ENCODE measurements around the gene PKDREJ.
A peak's percentile ranks its signal among the peaks of the same experiment; 100 is the strongest.

PKDREJ gene

GRCh38 chr22:46280999-46281623 is 18.0 kb upstream of the PKDREJ start:
- H3K27ac Mint-ChIP-seq, result peak overlapping the region; percentile 94 to 96
- H3K4me1 Mint-ChIP-seq (ENCODE audit: low read depth in 2 of 2), result peaks cover 43 to 59% of the 10 kb centered on the region in 2 donors
- H3K4me3 Mint-ChIP-seq, result peak overlapping the region; percentile 79 to 82
- DNase-seq, result peak; percentile 61 to 65 (median 63)
- H3K9me3 Mint-ChIP-seq, result no peaks in the 10 kb centered on the region
- H3K36me3 Mint-ChIP-seq (ENCODE audit: insufficient read depth), result peaks cover 42% of the 10 kb centered on the region
- H3K27me3 Mint-ChIP-seq, result no peaks in the 10 kb centered on the region
- ATAC-seq (replicated peaks), result peak; percentile 97

DNA sequence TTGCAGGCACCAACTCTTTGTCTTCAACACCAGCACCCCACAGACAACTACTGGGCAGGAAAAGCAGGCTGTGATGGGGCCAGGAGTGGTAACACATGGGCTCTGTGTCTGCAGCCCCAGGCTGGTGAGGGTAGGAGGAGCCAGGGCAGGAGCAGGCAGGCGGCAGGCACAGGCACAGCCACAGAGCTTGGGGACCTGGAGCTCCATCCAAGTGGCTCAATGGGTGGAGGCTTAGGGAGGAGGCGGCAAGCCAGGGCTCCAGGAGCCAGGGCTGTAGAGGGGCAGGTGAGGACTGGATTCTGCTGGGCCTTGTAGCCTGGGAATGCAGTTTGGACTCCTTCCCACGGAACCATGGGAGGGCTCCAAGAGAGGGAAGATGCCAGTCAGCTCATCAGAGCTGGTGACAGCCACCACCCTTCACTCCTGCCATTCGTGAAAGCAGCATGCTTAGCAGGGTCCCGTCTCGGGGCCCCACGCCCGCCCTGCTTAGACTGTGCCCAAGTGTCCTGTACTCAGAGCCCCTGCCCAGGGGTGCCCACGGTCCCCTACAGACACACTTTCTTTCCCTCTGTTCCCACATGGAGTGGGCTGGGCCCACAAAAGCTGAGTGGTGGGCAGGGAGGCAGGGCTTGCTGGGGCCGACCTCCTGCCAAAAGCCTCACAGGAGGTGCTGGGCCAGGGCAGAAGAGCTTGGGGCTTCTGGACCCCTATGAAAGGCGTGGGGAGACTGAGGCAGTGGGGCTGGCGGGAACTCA is 17.1 kb upstream of the PKDREJ start:
- H3K4me1 Mint-ChIP-seq (ENCODE audit: low read depth in 2 of 2), result peaks cover 49 to 68% of the 10 kb centered on the region in 2 donors
- H3K9me3 Mint-ChIP-seq, result no peaks in the 10 kb centered on the region
- peak overlapping the region; percentile 94 to 96 for H3K27ac Mint-ChIP-seq
- no peak for ATAC-seq (replicated peaks)
- H3K27me3 Mint-ChIP-seq, result no peaks in the 10 kb centered on the region
- H3K4me3 Mint-ChIP-seq, result peak overlapping the region; percentile 79 to 82
- no peak for DNase-seq
- peaks cover 36% of the 10 kb centered on the region for H3K36me3 Mint-ChIP-seq (ENCODE audit: insufficient read depth)

- H3K27ac Mint-ChIP-seq, result peak overlapping the region; percentile 94 to 96
- H3K9me3 Mint-ChIP-seq, result no peaks in the 10 kb centered on the region
- H3K27me3 Mint-ChIP-seq, result no peaks in the 10 kb centered on the region
Measured at GRCh38 chr22:46278656-46279645, 15.8 kb upstream of the PKDREJ start.

GRCh38 chr22:46276563-46276962 is 13.4 kb upstream of the PKDREJ start:
- Mint-ChIP-seq H3K27ac (peak overlapping the region in 1 of 2 donors; percentile 47), H3K4me1 (ENCODE audit: low read depth in 2 of 2) (peaks cover 42 to 54% of the 10 kb centered on the region in 2 donors), H3K9me3 (no peaks in the 10 kb centered on the region), H3K36me3 (ENCODE audit: insufficient read depth) (peaks cover 34% of the 10 kb centered on the region), H3K4me3 (peak overlapping the region; percentile 61 to 73), H3K27me3 (no peaks in the 10 kb centered on the region)
- DNase-seq (no peak), ATAC-seq (replicated peaks) (no peak)

More at GRCh38 chr22:46278656-46279645, 15.8 kb upstream of the PKDREJ start:
- DNase-seq (no peak), ATAC-seq (replicated peaks) (no peak)
- H3K36me3 Mint-ChIP-seq (ENCODE audit: insufficient read depth), result peaks cover 28% of the 10 kb centered on the region
- peak overlapping the region in 1 of 2 donors; percentile 12 for H3K4me3 Mint-ChIP-seq
- H3K4me1 Mint-ChIP-seq (ENCODE audit: low read depth in 2 of 2), result peaks cover 49 to 64% of the 10 kb centered on the region in 2 donors

DNA sequence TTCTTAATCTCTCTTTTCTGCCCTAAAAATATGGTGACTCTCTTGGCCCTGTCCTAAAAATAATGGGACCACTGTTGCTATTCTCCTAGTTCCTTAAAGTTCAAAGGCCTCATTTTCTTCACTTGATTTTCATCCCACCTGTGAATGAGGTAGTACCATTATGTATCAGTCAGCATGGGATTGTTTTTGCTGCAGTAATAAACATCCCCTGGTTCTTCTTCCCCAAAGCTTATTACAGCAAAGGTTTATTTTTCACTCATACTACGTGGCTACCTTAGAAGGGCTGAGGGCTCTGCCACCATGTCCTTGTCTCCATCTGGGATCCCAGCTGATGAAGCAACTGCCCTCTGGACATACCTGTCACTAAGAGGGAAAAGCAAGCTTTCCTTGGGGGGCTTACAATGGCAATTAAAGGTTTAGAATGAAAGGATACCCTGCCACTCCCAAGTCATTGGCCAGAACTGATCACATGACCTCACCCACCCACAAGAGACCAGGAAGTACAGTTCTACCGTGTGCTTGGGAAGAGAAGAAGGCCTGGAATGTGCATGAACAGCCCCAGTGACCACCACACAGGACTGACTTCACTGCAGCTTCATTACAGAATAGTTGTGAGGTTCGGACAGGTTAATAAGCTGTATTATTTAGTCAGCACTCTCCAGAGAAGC is 12.4 kb upstream of the PKDREJ start:
- Mint-ChIP-seq H3K4me3 (peak overlapping the region in 1 of 2 donors; percentile 51), H3K27ac (peak overlapping the region; percentile 68 to 91), H3K9me3 (no peaks in the 10 kb centered on the region), H3K27me3 (no peaks in the 10 kb centered on the region), H3K36me3 (ENCODE audit: insufficient read depth) (peaks cover 32% of the 10 kb centered on the region), H3K4me1 (ENCODE audit: low read depth in 2 of 2) (peaks cover 32 to 47% of the 10 kb centered on the region in 2 donors)
- no peak for ATAC-seq (replicated peaks)
- no peak for DNase-seq

DNA sequence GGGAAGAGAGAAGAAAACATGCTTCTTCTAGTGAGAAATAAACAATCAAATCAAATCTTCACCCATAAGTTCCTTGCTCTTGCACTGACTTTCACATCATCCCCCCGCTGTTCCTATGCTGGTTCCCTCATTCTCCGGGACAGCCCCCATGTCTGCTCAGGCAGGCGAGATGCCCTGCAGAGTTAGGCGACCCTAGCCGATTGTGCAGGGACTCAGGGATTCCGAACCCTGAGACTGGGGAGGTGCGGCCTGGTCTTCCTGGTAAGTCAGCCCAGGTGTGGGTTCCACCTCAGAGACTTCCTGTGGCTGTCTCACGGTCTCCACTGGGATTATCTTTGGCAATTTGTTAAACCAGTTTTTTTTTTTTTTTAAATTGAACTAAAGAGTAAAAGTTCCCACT is 11.2 kb upstream of the PKDREJ start:
- no peak overlapping the region for H3K4me3 Mint-ChIP-seq
- peaks cover 31 to 45% of the 10 kb centered on the region in 2 donors for H3K4me1 Mint-ChIP-seq (ENCODE audit: low read depth in 2 of 2)
- peaks cover 32% of the 10 kb centered on the region for H3K36me3 Mint-ChIP-seq (ENCODE audit: insufficient read depth)
- no peak for DNase-seq
- H3K27me3 Mint-ChIP-seq, result no peaks in the 10 kb centered on the region
- H3K9me3 Mint-ChIP-seq, result no peaks in the 10 kb centered on the region
- ATAC-seq (replicated peaks), result no peak
- H3K27ac Mint-ChIP-seq, result no peak overlapping the region

GRCh38 chr22:46273432-46274148 is 10.4 kb upstream of the PKDREJ start:
- peaks cover 32% of the 10 kb centered on the region for H3K36me3 Mint-ChIP-seq (ENCODE audit: insufficient read depth)
- peaks cover 30 to 43% of the 10 kb centered on the region in 2 donors for H3K4me1 Mint-ChIP-seq (ENCODE audit: low read depth in 2 of 2)
- ATAC-seq (replicated peaks), result no peak

GRCh38 chr22:46272762-46273431 is 9.8 kb upstream of the PKDREJ start:
- Mint-ChIP-seq H3K27me3 (no peaks in the 10 kb centered on the region), H3K9me3 (no peaks in the 10 kb centered on the region), H3K27ac (no peak overlapping the region), H3K4me1 (ENCODE audit: low read depth in 2 of 2) (peaks cover 30 to 41% of the 10 kb centered on the region in 2 donors), H3K4me3 (no peak overlapping the region), H3K36me3 (ENCODE audit: insufficient read depth) (peaks cover 32% of the 10 kb centered on the region)
- DNase-seq, result no peak
- ATAC-seq (replicated peaks), result no peak

More at GRCh38 chr22:46273432-46274148, 10.4 kb upstream of the PKDREJ start:
- Mint-ChIP-seq H3K9me3 (no peaks in the 10 kb centered on the region), H3K27ac (peak overlapping the region in 1 of 2 donors; percentile 70), H3K4me3 (no peak overlapping the region), H3K27me3 (no peaks in the 10 kb centered on the region)
- no peak for DNase-seq

DNA sequence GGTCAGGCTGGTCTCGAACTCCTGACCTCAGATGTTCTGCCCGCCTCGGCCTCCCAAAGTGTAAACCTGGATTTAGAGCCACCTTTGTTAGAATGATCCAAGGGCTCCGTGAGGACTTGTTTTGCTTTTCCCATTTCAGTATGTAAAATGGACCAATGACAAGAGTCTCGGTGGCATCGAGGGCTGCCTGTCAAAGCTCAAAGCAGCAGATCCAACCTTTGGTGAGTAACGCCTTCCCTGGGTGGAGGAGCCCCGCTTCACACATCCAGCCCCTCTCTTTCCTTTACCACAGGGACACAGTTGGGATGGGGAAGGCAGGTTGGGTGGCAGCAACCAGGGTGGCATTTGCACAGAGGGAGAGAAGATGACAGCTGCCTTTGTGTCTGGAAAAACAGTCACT is 9.1 kb upstream of the PKDREJ start:
- H3K36me3 Mint-ChIP-seq (ENCODE audit: insufficient read depth), result peaks cover 28% of the 10 kb centered on the region
- no peak overlapping the region for H3K27ac Mint-ChIP-seq
- no peaks in the 10 kb centered on the region for H3K27me3 Mint-ChIP-seq
- no peak for ATAC-seq (replicated peaks)
- no peak overlapping the region for H3K4me3 Mint-ChIP-seq
- no peaks in the 10 kb centered on the region for H3K9me3 Mint-ChIP-seq
- H3K4me1 Mint-ChIP-seq (ENCODE audit: low read depth in 2 of 2), result peaks cover 31 to 38% of the 10 kb centered on the region in 2 donors
- no peak for DNase-seq

- Mint-ChIP-seq H3K4me1 (ENCODE audit: low read depth in 2 of 2) (peaks cover 21 to 22% of the 10 kb centered on the region in 2 donors), H3K36me3 (ENCODE audit: insufficient read depth) (peaks cover 18% of the 10 kb centered on the region), H3K27ac (peak overlapping the region; percentile 63 to 75), H3K9me3 (no peaks in the 10 kb centered on the region), H3K27me3 (no peaks in the 10 kb centered on the region), H3K4me3 (peak overlapping the region; percentile 93 to 95)
- no peak for DNase-seq
- no peak for ATAC-seq (replicated peaks)
Measured at GRCh38 chr22:46269564-46269963, 6.4 kb upstream of the PKDREJ start.

GRCh38 chr22:46267431-46268279 is 4.5 kb upstream of the PKDREJ start, which contains the start of gene TTC38:
Gene TTC38, plus strand, starts transcription at chr22:46268008. Its CDS starts 32 bp downstream, at chr22:46268040.
- peak within 1 kb of the TSS; percentile 85 to 95 for H3K27ac Mint-ChIP-seq
- peak; percentile 29 to 47 (median 38) for DNase-seq
- no peaks in the 10 kb centered on the region for H3K9me3 Mint-ChIP-seq
- peak; percentile 87 for ATAC-seq (replicated peaks)
- H3K4me1 Mint-ChIP-seq (ENCODE audit: low read depth in 2 of 2), result peaks cover 21 to 30% of the 10 kb centered on the region in 2 donors
- H3K27me3 Mint-ChIP-seq, result peaks cover 0 to 9% of the 10 kb centered on the region in 2 donors
- peaks cover 15% of the 10 kb centered on the region for H3K36me3 Mint-ChIP-seq (ENCODE audit: insufficient read depth)
- peak within 1 kb of the TSS; percentile 93 to 95 for H3K4me3 Mint-ChIP-seq
